ENCODE data around the gene RMDN2.
"Not testable (repeated sequence)": the region's sequence is repeated elsewhere in the genome, so short reads cannot be mapped to it uniquely, and the experiment has no call there.

The RMDN2 gene

GRCh38 chr2:37934591-37935513, 9.8 kb downstream of the RMDN2 start:
- no peak for TF ChIP-seq ZFX (IDR thresholded peaks at IDR 0.05; ENCODE audit: borderline replicate concordance)
- TF ChIP-seq CTCF (IDR thresholded peaks at IDR 0.05), result no peak
- H3K27ac ChIP-seq, result no peak overlapping the region

- not testable (repeated sequence) for H3K27ac ChIP-seq
Observed at GRCh38 chr2:37937568-37937967, 12.5 kb downstream of the RMDN2 start.

GRCh38 chr2:37941267-37941666, 16.2 kb downstream of the RMDN2 start:
- not testable (repeated sequence) for H3K27ac ChIP-seq

- H3K27ac ChIP-seq, result no peak overlapping the region
- TF ChIP-seq ZFX (IDR thresholded peaks at IDR 0.05; ENCODE audit: borderline replicate concordance) (no peak), CTCF (IDR thresholded peaks at IDR 0.05) (no peak)
Observed at GRCh38 chr2:37944268-37944667, 19.2 kb downstream of the RMDN2 start.

- TF ChIP-seq CTCF (IDR thresholded peaks at IDR 0.05), result no peak
- TF ChIP-seq ZFX (IDR thresholded peaks at IDR 0.05; ENCODE audit: borderline replicate concordance), result no peak
- H3K27ac ChIP-seq, result no peak overlapping the region
Observed at GRCh38 chr2:37947306-37947705, 22.2 kb downstream of the RMDN2 start.

GRCh38 chr2:37962018-37962739, 37.1 kb downstream of the RMDN2 start:
- H3K27ac ChIP-seq, result not testable (repeated sequence)

- H3K27ac ChIP-seq, result not testable (repeated sequence)
Observed at GRCh38 chr2:37962740-37963121, 37.6 kb downstream of the RMDN2 start.

- H3K27ac ChIP-seq, result not testable (repeated sequence)
Observed at GRCh38 chr2:37963901-37964300, 38.8 kb downstream of the RMDN2 start.

GRCh38 chr2:37966326-37966725, 41.2 kb downstream of the RMDN2 start:
- no peak for TF ChIP-seq ZFX (IDR thresholded peaks at IDR 0.05; ENCODE audit: borderline replicate concordance)
- no peak for TF ChIP-seq CTCF (IDR thresholded peaks at IDR 0.05)
- no peak overlapping the region for H3K27ac ChIP-seq

- TF ChIP-seq ZFX (IDR thresholded peaks at IDR 0.05; ENCODE audit: borderline replicate concordance), result no peak
- TF ChIP-seq CTCF (IDR thresholded peaks at IDR 0.05), result no peak
- H3K27ac ChIP-seq, result no peak overlapping the region
Observed at GRCh38 chr2:37969731-37970130, 44.6 kb downstream of the RMDN2 start.

All from 22Rv1 (cell line).